ENCODE data around the gene KDM1B. TPM values are rescaled to one million over a fixed set of nuclear protein-coding genes. Genes with fewer than 3 reads are reported as not detected.

The KDM1B gene
- total and polyA plus RNA-seq, 9 of the 15 experiments (the other 6 are each of a cell fraction or from before 2014, with no cell fraction given) = 1.4 to 58.9 (median 36.3) TPM

- no peak for TF ChIP-seq PHB2 (IDR thresholded peaks at IDR 0.05; ENCODE audit: low read depth)
- TF ChIP-seq PURB (CRISPR knock-in tag; IDR thresholded peaks at IDR 0.05; ENCODE audit: low read depth) = no peak
- TF ChIP-seq, protein P1, sequence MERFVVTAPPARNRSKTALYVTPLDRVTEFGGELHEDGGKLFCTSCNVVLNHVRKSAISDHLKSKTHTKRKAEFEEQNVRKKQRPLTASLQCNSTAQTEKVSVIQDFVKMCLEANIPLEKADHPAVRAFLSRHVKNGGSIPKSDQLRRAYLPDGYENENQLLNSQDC (CRISPR knock-in tag; IDR thresholded peaks at IDR 0.05) = no peak
- no peak for TF ChIP-seq PHTF2 (CRISPR knock-in tag; IDR thresholded peaks at IDR 0.05)
- TF ChIP-seq EP400 (IDR thresholded peaks at IDR 0.05) = 0 out of 2 replicates have a peak, but pooled peaks have one; percentile 5
- no peak for TF ChIP-seq TEAD4 (IDR thresholded peaks at IDR 0.05; ENCODE audit: low read length)
- TF ChIP-seq TEAD4 (CRISPR knock-in tag; IDR thresholded peaks at IDR 0.05; ENCODE audit: borderline replicate concordance) = 0 out of 2 replicates have a peak, but pooled peaks have one; percentile 43
- TF ChIP-seq SIN3A (IDR thresholded peaks at IDR 0.05; ENCODE audit: borderline replicate concordance in 2 of 2, control insufficient read depth in 1 of 2, low read depth in 2 of 2, low read length in 2 of 2) = no peak
- TF ChIP-seq RBM17 (IDR thresholded peaks at IDR 0.05; ENCODE audit: borderline replicate concordance, low read depth, low read length) = no peak
- no peak for TF ChIP-seq TCFL5 (CRISPR knock-in tag; conservative IDR thresholded peaks at IDR 0.05)
- TF ChIP-seq, protein P2, sequence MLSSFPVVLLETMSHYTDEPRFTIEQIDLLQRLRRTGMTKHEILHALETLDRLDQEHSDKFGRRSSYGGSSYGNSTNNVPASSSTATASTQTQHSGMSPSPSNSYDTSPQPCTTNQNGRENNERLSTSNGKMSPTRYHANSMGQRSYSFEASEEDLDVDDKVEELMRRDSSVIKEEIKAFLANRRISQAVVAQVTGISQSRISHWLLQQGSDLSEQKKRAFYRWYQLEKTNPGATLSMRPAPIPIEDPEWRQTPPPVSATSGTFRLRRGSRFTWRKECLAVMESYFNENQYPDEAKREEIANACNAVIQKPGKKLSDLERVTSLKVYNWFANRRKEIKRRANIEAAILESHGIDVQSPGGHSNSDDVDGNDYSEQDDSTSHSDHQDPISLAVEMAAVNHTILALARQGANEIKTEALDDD (IDR thresholded peaks at IDR 0.05) = peak; percentile 29; the same call in 1 of the 2 replicates
- no peak; the same call in 1 of the 2 replicates for TF ChIP-seq POLR2A (conservative IDR thresholded peaks at IDR 0.05)
- TF ChIP-seq ZNF512 (tag; IDR thresholded peaks at IDR 0.05) = no peak
- TF ChIP-seq GTF3C2 (IDR thresholded peaks at IDR 0.05; ENCODE audit: borderline replicate concordance, extremely low read depth, insufficient read length) = no peak
Measured at GRCh38 chr6:18155150-18155863, at the start of gene KDM1B (continued).

Measured in K562 (cell line).